Gastrocnemius medialis (tissue), 4 donors: ENCODE data around the gene KIAA0930. TPM values are rescaled to one million over a fixed set of nuclear protein-coding genes. Genes with fewer than 3 reads are reported as not detected.

Experiments
- ATAC-seq, 2 donors: fragments of 150-250 bp; one replicate each; pipeline ENCODE4 v1.9.1; 2016
- DNase-seq, 2 donors: peaks; one replicate each; pipeline ENCODE4 v3.0.0-alpha.2; 2019
- H3K27ac ChIP-seq, 4 donors: fragments of 200-600 bp; sonication (generic); 1 replicate in 1 of 4; 2 replicates in 3 of 4; pipeline ENCODE4 v1.5.1; 2016 to 2018; ENCODE audit warnings: mild to moderate bottlenecking in 2 of 4, moderate library complexity in 1 of 4
- H3K27me3 ChIP-seq, 3 donors: fragments of 200-600 bp; sonication (generic) in 2 of 3; 1 replicate in 1 of 3; 2 replicates in 2 of 3; pipeline versions ENCODE4 v1.5.1 to v1.6.0; 2016 to 2019; ENCODE audit warnings: mild to moderate bottlenecking in 1 of 3, moderate library complexity in 1 of 3
- H3K36me3 ChIP-seq, 2 donors: fragments of 200-600 bp; sonication (generic) in 1 of 2; one replicate each; pipeline ENCODE4 v1.5.1; 2017 to 2018
- H3K4me1 ChIP-seq, 2 donors: fragments of 200-600 bp; sonication (generic) in 1 of 2; one replicate each; pipeline ENCODE4 v1.5.1; 2016 to 2017; ENCODE audit warnings: mild to moderate bottlenecking in 2 of 2
- H3K4me3 ChIP-seq, 4 donors: fragments of 200-600 bp; sonication (generic) in 3 of 4; 1 replicate in 1 of 4; 2 replicates in 3 of 4; pipeline ENCODE4 v1.5.1; 2016 to 2019; ENCODE audit warnings: mild to moderate bottlenecking in 2 of 4
- H3K9me3 ChIP-seq, 3 donors: fragments of 200-600 bp; sonication (generic) in 2 of 3; 1 replicate in 1 of 3; 2 replicates in 2 of 3; pipeline ENCODE4 v1.5.1; 2016 to 2019
- POLR2A ChIP-seq, 2 donors: fragments of 450-650 bp; IDR thresholded peaks; one replicate each; pipeline ENCODE4 v1.6.1; 2017; ENCODE audit warnings: antibody characterized with exemption in 2 of 2, mild to moderate bottlenecking in 2 of 2, moderate library complexity in 2 of 2
- in situ Hi-C, 4 donors: fragments of 200-750 bp; cut with MboI; loops; one replicate each; pipeline versions ENCODE4 v1.15.0 to v1.8.0; 2017; ENCODE audit warnings: low sequenced_read_pairs in 4 of 4
- intact Hi-C: fragments of 100-400 bp; cut with DNase I; formaldehyde crosslinking; loops from one replicate; pipeline ENCODE4 v1.15.1; 2023; ENCODE audit warnings: low total_unique reads
- total RNA-seq, 4 donors: library from RNA; depleted of rRNA; stranded (reverse); fragments of >200 nt; gene quantifications; one replicate each; pipeline versions ENCODE4 v1.1.0 to v1.2.3, GENCODE V29; 2016
- TF ChIP-seq, protein P1 (sequence below), 5 experiments: fragments of 450-650 bp in 3 of 5; fragments of 200-600 bp in 2 of 5; sonication (generic) in 2 of 5; IDR thresholded peaks in 4 of 5; conservative IDR thresholded peaks in 1 of 5; 1 replicate in 4 of 5; 2 replicates in 1 of 5; pipeline ENCODE4 v1.5.1; 2016 to 2019; ENCODE audit warnings: antibody characterized with exemption in 5 of 5, mild to moderate bottlenecking in 3 of 5, moderate library complexity in 3 of 5

The KIAA0930 gene
- total RNA-seq, 4 donors from 2014 or later: 45.1 to 99.9 (median 53.7) TPM

DNA sequence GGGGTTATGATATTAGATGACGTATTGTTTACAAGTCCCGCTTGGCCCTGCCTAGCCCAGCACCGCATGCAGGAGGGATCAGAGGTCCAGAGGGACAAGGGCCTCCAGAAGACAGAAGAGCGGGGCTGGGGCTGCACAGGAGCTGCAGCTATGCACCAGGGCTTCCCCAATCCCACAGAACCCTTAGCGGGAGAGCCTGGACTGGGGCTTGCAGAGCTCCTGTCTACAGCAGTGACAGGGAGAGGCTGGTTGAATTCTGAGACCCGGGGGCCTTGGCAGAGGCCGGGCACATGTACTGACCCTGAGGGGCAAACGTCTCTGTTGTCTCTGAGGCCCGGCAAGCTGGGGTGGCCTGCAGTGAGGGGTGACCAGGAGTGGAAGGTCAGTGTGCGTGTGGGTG lies 6.9 kb downstream of the KIAA0930 start:
- no peak overlapping the region for H3K27ac ChIP-seq
- no peaks in the 10 kb centered on the region for H3K9me3 ChIP-seq
- H3K27me3 ChIP-seq: no peaks in the 10 kb centered on the region
- no peaks in the 10 kb centered on the region for H3K4me1 ChIP-seq
- intact Hi-C loops: no loop called here
- ATAC-seq (no peak), DNase-seq (no peak)
- TF ChIP-seq, protein P1, sequence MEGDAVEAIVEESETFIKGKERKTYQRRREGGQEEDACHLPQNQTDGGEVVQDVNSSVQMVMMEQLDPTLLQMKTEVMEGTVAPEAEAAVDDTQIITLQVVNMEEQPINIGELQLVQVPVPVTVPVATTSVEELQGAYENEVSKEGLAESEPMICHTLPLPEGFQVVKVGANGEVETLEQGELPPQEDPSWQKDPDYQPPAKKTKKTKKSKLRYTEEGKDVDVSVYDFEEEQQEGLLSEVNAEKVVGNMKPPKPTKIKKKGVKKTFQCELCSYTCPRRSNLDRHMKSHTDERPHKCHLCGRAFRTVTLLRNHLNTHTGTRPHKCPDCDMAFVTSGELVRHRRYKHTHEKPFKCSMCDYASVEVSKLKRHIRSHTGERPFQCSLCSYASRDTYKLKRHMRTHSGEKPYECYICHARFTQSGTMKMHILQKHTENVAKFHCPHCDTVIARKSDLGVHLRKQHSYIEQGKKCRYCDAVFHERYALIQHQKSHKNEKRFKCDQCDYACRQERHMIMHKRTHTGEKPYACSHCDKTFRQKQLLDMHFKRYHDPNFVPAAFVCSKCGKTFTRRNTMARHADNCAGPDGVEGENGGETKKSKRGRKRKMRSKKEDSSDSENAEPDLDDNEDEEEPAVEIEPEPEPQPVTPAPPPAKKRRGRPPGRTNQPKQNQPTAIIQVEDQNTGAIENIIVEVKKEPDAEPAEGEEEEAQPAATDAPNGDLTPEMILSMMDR (IDR thresholded peaks at IDR 0.05 in 4 of 5, conservative IDR thresholded peaks at IDR 0.05 in 1 of 5): no peak
- no peak for TF ChIP-seq POLR2A (IDR thresholded peaks at IDR 0.05)
- no peaks in the 10 kb centered on the region for H3K36me3 ChIP-seq
- H3K4me3 ChIP-seq: no peak overlapping the region
- in situ Hi-C loops: no loop called here

DNA sequence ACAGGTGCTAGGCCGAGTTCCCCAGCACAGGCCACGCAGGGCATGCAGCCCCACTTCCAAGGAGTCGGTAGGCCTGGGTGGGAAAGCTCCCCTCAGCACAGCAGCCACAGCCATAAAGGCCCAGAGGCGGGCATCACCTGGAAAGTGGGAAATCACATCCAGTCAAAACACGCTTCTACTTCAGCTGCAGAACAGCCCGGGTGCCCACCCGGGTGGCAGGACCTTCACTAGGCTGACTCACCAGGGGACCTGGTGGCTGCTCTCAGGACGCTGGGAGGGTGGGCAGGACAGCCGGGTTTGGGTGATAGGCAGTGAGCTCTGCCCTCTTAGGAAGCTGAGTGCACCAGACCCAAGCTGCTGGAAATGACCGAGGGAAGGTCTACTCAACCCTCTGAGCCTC lies 7.3 kb downstream of the KIAA0930 start:
- no peaks in the 10 kb centered on the region for H3K36me3 ChIP-seq
- in situ Hi-C loops: no loop called here
- no peak for ATAC-seq

DNA sequence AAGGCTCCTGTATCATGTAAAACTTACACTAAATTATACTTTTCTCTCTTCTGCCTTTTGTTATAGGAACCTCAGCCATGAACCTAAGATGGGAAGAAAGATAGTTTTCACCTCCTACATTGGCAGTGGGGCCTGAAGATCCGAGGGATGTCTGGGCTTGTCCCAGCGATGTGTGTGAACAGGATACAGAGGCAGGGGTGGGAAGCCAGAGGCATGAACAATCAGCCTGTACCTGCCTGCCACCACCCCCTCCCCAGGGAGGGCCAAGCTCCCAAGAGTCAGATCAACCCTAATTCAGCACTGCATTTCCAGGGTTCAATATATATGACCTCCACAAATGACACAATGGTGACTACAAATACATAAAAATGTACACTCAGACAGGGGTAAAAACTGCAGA lies 9.4 kb downstream of the KIAA0930 start:
- Histone ChIP-seq H3K36me3 (no peaks in the 10 kb centered on the region), H3K9me3 (no peaks in the 10 kb centered on the region), H3K4me3 (no peak overlapping the region), H3K27ac (no peak overlapping the region), H3K4me1 (no peaks in the 10 kb centered on the region), H3K27me3 (no peaks in the 10 kb centered on the region)
- in situ Hi-C loops: no loop called here
- intact Hi-C loops: no loop called here
- TF ChIP-seq, protein P1 (IDR thresholded peaks at IDR 0.05 in 4 of 5, conservative IDR thresholded peaks at IDR 0.05 in 1 of 5): no peak
- no peak for TF ChIP-seq POLR2A (IDR thresholded peaks at IDR 0.05)
- DNase-seq: no peak
- ATAC-seq: no peak

More for the DNA sequence above, 7.3 kb downstream of the KIAA0930 start:
- TF ChIP-seq, protein P1 (IDR thresholded peaks at IDR 0.05 in 4 of 5, conservative IDR thresholded peaks at IDR 0.05 in 1 of 5): no peak
- no peak for TF ChIP-seq POLR2A (IDR thresholded peaks at IDR 0.05)
- intact Hi-C loops: no loop called here
- no peaks in the 10 kb centered on the region for H3K4me1 ChIP-seq
- H3K9me3 ChIP-seq: no peaks in the 10 kb centered on the region
- no peak overlapping the region for H3K4me3 ChIP-seq
- no peak for DNase-seq
- no peak overlapping the region for H3K27ac ChIP-seq
- H3K27me3 ChIP-seq: no peaks in the 10 kb centered on the region

DNA sequence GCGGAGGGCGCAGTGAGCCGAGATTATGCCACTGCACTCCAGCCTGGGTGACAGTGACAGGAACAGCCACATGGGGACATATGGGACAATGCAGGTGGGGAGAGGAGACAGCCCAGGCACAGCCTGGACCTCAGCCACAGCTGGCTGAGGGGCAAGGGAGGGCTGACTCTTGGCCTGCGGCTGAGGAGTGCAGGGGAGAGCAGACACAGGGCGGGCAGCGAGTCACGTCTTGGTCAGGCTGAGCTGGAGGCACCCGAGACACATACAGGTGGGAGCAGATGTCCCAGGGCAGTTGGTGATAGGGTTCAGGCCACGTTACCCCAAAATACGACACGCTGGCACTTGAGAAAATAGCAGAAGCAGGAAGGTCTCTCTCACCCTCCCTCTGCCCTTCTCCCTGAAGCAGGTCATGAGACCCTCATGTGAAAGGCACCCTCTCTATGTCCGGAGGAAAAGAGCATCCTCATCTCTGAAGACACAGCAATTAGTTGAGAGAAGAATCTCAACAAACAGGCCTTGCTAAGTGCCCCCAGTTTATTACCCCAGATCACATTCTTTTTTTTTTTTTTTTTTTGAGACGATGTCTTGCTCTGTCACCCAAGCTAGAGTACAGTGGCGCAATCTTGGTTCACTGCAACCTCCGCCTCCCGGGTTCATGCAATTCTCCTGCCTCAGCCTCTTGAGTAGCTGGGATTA lies 10.5 kb downstream of the KIAA0930 start:
- no peak overlapping the region for H3K4me3 ChIP-seq
- H3K4me1 ChIP-seq: no peaks in the 10 kb centered on the region
- H3K27me3 ChIP-seq: no peaks in the 10 kb centered on the region
- DNase-seq (no peak), ATAC-seq (no peak)
- no peaks in the 10 kb centered on the region for H3K9me3 ChIP-seq
- no peaks in the 10 kb centered on the region for H3K36me3 ChIP-seq
- in situ Hi-C loops: no loop called here
- no peak for TF ChIP-seq POLR2A (IDR thresholded peaks at IDR 0.05)
- TF ChIP-seq, protein P1 (IDR thresholded peaks at IDR 0.05 in 4 of 5, conservative IDR thresholded peaks at IDR 0.05 in 1 of 5): no peak
- intact Hi-C loops: no loop called here
- H3K27ac ChIP-seq: no peak overlapping the region

DNA sequence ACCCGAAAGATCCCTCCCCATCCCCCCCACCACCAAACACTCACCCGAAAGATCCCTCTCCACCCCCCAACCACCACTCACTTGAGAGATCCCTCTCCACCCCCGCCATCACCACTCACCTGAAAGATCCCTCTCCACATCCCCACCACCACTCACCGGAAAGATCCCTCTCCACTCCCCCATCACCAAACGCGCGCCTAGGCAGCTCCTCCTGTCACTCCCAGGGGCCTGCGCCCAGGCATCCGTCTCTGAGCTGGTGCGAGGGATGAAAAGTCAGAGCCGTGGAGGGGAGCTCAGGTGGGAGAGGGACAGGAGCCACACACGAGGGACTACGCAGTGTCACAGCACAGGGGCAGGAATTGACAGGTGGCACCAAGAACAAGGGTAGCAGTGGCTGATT lies 11.5 kb downstream of the KIAA0930 start:
- no peak for TF ChIP-seq POLR2A (IDR thresholded peaks at IDR 0.05)
- TF ChIP-seq, protein P1 (IDR thresholded peaks at IDR 0.05 in 4 of 5, conservative IDR thresholded peaks at IDR 0.05 in 1 of 5): no peak
- ATAC-seq (no peak), DNase-seq (no peak)
- no peaks in the 10 kb centered on the region for H3K9me3 ChIP-seq
- intact Hi-C loops: no loop called here
- H3K27me3 ChIP-seq: no peaks in the 10 kb centered on the region
- H3K36me3 ChIP-seq: no peaks in the 10 kb centered on the region
- no peaks in the 10 kb centered on the region for H3K4me1 ChIP-seq
- in situ Hi-C loops: no loop called here
- no peak overlapping the region for H3K27ac ChIP-seq
- no peak overlapping the region for H3K4me3 ChIP-seq
